22Rv1 (cell line): ENCODE results near the gene SMIM8.

Source experiments
- CTCF ChIP-seq: fragments of 450-650 bp; IDR thresholded peaks from 2 replicates; pipeline ENCODE4 v1.5.1; 2017; ENCODE audit warnings: mild to moderate bottlenecking
- ZFX ChIP-seq: fragments of 450-650 bp; IDR thresholded peaks from 2 replicates; pipeline ENCODE4 v1.6.1; 2017; ENCODE audit warnings: antibody characterized with exemption, borderline replicate concordance

GRCh38 chr6:87351583-87351982 lies 29.2 kb downstream of the SMIM8 start:
- TF ChIP-seq CTCF = no peak
- TF ChIP-seq ZFX = no peak
